Activated naive CD4-positive, alpha-beta T cell treated with anti-CD3 and anti-CD28 coated beads, Interleukin-2, amount 50 U/mL, for 16 hours (primary cell): ENCODE data around the gene MAP3K9.

Source experiments
- DNase-seq: peaks from one replicate; pipeline ENCODE4 v3.0.0-alpha.2; 2020

The MAP3K9 gene

DNA sequence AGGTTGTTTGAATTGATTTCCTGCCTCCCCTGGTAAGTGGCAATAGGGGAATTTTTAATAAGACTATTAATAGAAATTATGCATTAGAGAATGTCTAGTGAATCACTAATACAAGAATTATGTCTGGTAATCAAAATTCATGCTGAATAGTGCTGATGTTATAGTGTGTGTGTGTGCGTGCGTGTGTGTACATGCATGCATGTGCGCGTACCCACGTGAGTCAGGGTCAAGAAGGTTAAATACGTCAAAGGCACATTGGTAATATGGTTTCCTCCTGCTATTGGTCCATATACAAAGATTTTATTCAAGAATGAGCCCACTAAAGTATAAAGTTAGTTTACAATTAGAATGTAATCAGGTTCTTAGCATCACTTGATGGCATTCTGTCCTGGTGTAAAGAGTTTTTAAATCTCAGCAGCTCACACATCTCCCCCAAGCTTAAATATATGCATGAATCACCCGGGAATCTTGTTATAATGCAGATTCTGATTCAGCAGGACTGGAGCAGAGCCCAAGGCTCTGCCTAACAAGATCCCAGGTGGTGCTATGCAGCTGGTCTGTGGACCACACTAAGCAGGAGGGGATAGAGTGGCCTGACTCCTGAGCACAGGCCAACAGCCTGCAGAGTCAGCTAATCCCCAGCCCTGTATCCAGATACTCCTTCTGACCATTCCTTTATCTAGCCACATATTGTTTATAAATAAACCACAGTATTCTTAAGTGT, 123.7 kb downstream of the MAP3K9 start:
- no peak for DNase-seq

DNA sequence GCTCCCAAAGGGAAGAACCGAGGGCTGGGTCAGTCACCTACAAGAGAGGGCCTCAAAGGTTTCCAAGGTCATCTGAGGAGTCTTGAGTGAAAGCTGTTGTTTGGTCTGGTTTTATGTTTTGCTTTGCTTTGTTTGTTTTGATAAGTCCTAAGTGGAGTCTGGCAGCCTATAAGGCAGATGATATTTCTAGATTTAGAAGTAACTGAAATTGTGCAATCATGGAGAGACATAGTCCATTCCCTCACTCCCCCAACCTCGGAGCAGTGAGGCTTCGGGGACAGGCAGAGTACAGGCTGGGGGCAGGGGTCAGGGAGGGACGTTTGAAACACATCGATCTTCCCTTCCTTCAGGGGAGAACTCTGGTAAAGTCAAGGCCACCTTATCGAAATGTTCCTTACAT, 125.3 kb downstream of the MAP3K9 start:
- no peak for DNase-seq

DNA sequence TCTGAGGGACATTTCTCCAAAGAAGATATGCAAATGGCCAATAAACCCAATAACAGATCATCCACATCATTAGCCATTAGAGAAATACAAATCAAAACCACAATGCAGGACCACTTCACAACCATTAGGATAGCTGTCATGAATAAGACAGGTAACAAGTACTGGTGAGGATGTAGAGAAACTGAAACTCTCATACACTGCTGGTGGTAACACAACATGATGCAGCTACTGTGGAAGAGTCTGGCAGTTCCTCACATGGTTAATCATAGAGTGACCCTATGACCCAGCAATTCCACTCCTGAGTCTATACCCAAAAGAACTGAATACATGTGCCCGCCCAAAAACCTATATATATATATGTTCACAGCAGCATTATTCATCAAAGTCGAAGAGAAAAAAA, 128.6 kb downstream of the MAP3K9 start:
- no peak for DNase-seq

DNA sequence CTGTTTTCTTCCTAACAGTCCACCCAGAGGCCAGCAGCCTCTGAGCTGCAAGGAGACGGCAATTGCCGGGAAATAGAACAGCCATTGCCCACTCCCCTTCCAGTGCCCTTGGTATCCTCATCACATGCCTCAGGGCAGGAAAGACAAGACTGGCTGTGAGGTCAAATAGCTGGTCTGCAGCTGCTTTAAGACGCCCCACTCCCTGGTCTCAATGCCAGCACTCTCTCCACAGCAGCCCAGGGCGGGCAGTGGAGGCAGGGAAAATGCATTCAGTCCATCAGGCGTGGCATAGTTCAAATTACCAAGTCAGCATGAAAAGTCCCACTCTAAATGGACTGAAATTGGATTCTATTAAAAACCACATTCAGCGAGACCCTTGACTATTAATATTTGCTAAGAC, 132.0 kb downstream of the MAP3K9 start:
- DNase-seq = no peak
